Muscle of leg (tissue), 16 donors: ENCODE results near the gene GHRHR. TPM values are rescaled to one million over a fixed set of nuclear protein-coding genes. Genes with fewer than 3 reads are reported as not detected.
A peak's percentile ranks its signal among the peaks of the same experiment; 100 is the strongest.

Experiments
- DNase-seq: peaks from one replicate; pipeline ENCODE4 v3.0.0; 2013
- H3K27ac ChIP-seq: one replicate; pipeline ENCODE4 v1.5.1; 2013; ENCODE audit warnings: mild to moderate bottlenecking, low read length, control low read depth
- H3K27me3 ChIP-seq: one replicate; pipeline ENCODE4 v1.6.1; 2013; ENCODE audit warnings: low read length; ENCODE audit not compliant: control insufficient read depth, insufficient read depth
- H3K36me3 ChIP-seq: one replicate; pipeline ENCODE4 v1.6.1; 2013; ENCODE audit warnings: low read length; ENCODE audit not compliant: control insufficient read depth, insufficient read depth
- H3K4me1 ChIP-seq: one replicate; pipeline ENCODE4 v1.6.1; 2013; ENCODE audit warnings: low read length; ENCODE audit not compliant: control insufficient read depth, insufficient read depth
- H3K4me3 ChIP-seq: one replicate; pipeline ENCODE4 v1.5.1; 2013; ENCODE audit warnings: low read length, control low read depth
- H3K9me3 ChIP-seq: replicated peaks from 2 replicates; pipeline ENCODE4 v1.6.1; 2013; ENCODE audit warnings: low read depth, low read length; ENCODE audit not compliant: control insufficient read depth
- WGBS: methylation state at CpG from one replicate; pipeline ENCODE4 v1.1.5; 2013; ENCODE audit warnings: missing lambda C conversion rate; ENCODE audit not compliant: insufficient coverage; 5-methylcytosine and 5-hydroxymethylcytosine counted together
- long read RNA-seq, 11 donors: transcript quantifications; one replicate each; lab custom pipeline, GENCODE V29; 2026
- polyA plus RNA-seq, 8 donors: library from polyadenylated mRNA; unstranded; fragments of 120-200 nt; gene quantifications; one replicate each; pipeline versions ENCODE4 v1.2.1 to v1.2.3, GENCODE V29; 2013; ENCODE audit warnings: inconsistent platforms in 1 of 8, low replicate concordance in 1 of 8; ENCODE audit not compliant: insufficient read length in 8 of 8, insufficient read depth in 1 of 8
- total RNA-seq: library from RNA; stranded (reverse); fragments of 120-200 nt; gene quantifications from one replicate; pipeline ENCODE4 v1.2.4, GENCODE V29; 2013

The GHRHR gene
- total RNA-seq (1.3 TPM), polyA plus RNA-seq (1 to 10 TPM in 2 of 8 donors, under 1 TPM in 6; 0.35 to 1.5 (median 0.87) TPM)
- long read RNA-seq, donor 1 = 0 reads
- long read RNA-seq, donor 2 = 0 reads
- long read RNA-seq, donor 3 = 0 reads
- long read RNA-seq, donor 4, partial matches to known transcripts = 0 of 1 reads
- long read RNA-seq, donor 4, other reads (novel, unspliced or antisense) = 0 of 1 reads
- long read RNA-seq, donor 5 = 0 reads
- long read RNA-seq, donor 6 = 0 reads
- long read RNA-seq, donor 7 = 0 reads
- long read RNA-seq, donor 8 = 0 reads
- long read RNA-seq, donor 9 = 0 reads
- long read RNA-seq, donor 10 = 0 reads
- long read RNA-seq, donor 11 = 0 reads

GRCh38 chr7:30963842-30964241 is at the start of gene GHRHR:
GHRHR (plus strand) TSS chr7:30963953; CDS start chr7:30964069, 116 bp downstream.
- no peak within 1 kb of the TSS for H3K4me3 ChIP-seq
- H3K9me3 ChIP-seq = no peaks in the 10 kb centered on the region
- H3K36me3 ChIP-seq = no peaks in the 10 kb centered on the region
- 78% methylated on average over 11 of the region's 11 CpGs for WGBS
- DNase-seq = no peak
- H3K27me3 ChIP-seq = peaks cover 2% of the 10 kb centered on the region
- no peak within 1 kb of the TSS for H3K27ac ChIP-seq
- H3K4me1 ChIP-seq = no peaks in the 10 kb centered on the region

- no peak overlapping the region for H3K4me3 ChIP-seq
- H3K4me1 ChIP-seq = peaks cover 76% of the 10 kb centered on the region
- no peaks in the 10 kb centered on the region for H3K9me3 ChIP-seq
- no peaks in the 10 kb centered on the region for H3K36me3 ChIP-seq
- H3K27ac ChIP-seq = peak overlapping the region; percentile 88
- 33% methylated on average over 1 of the region's 4 CpGs for WGBS
- DNase-seq = no peak
- no peaks in the 10 kb centered on the region for H3K27me3 ChIP-seq
Measured at GRCh38 chr7:30914596-30914995, 49.2 kb upstream of the GHRHR start.

- H3K4me3 ChIP-seq = no peak overlapping the region
Measured at GRCh38 chr7:30915005-30915601, 48.6 kb upstream of the GHRHR start.

GRCh38 chr7:30915751-30916150 is 48.0 kb upstream of the GHRHR start:
- H3K27me3 ChIP-seq = no peaks in the 10 kb centered on the region
- WGBS = 24% methylated on average over 4 of the region's 6 CpGs
- H3K4me3 ChIP-seq = no peak overlapping the region
- no peak for DNase-seq
- H3K9me3 ChIP-seq = no peaks in the 10 kb centered on the region
- H3K27ac ChIP-seq = peak overlapping the region; percentile 35
- no peaks in the 10 kb centered on the region for H3K36me3 ChIP-seq
- peaks cover 76% of the 10 kb centered on the region for H3K4me1 ChIP-seq

More at GRCh38 chr7:30915005-30915601, 48.6 kb upstream of the GHRHR start:
- H3K9me3 ChIP-seq = no peaks in the 10 kb centered on the region
- no peak for DNase-seq
- peaks cover 76% of the 10 kb centered on the region for H3K4me1 ChIP-seq
- peak overlapping the region; percentile 35 for H3K27ac ChIP-seq
- WGBS = 61% methylated on average over 11 of the region's 11 CpGs
- H3K27me3 ChIP-seq = no peaks in the 10 kb centered on the region
- no peaks in the 10 kb centered on the region for H3K36me3 ChIP-seq

DNA sequence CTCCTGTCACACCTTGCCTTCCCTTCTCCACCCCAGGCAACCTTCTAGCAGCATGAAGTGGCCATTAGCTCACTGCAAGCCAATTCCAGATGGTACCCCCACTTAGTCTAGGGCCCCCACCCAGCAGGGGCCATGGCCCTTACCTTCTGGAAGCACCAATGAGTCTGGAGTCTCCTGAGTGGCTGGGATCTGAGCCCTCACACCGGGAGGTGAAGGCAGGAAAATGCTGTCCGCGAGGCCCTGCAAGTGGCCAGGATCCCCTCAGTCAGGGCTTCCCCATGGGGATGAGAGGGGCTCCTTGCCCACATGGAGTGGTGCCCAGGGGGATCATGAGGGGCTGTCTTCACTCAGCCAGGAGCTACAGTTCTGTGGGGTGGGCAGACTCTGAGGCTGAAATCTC is 47.5 kb upstream of the GHRHR start:
- peaks cover 76% of the 10 kb centered on the region for H3K4me1 ChIP-seq
- 67% methylated on average over 3 of the region's 3 CpGs for WGBS

DNA sequence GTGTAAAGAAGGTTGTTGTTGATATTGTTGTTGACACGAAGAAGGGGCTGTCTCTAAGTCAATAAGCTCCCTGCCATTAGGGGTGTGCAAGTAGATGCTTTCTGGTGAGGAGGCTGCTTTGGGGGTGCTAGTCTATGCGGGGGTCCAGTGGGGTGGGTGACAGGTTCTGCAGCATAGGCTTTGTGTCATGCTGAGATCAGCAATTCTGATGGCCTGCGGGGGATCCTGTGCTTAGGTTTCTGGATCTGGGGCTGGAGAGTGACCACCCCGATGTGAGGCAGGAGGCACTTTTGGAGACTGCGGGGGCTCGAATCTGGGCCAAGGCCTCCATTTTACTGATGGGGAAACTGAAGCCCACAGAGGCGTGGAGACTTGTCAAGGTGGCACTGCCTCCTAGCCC is 47.0 kb upstream of the GHRHR start:
- Histone ChIP-seq H3K4me1 (peaks cover 76% of the 10 kb centered on the region), H3K27ac (peak overlapping the region; percentile 35)
- 81% methylated on average over 5 of the region's 7 CpGs for WGBS

More for the DNA sequence above, 47.5 kb upstream of the GHRHR start:
- Histone ChIP-seq H3K27ac (peak overlapping the region; percentile 35), H3K4me3 (no peak overlapping the region), H3K9me3 (no peaks in the 10 kb centered on the region), H3K36me3 (no peaks in the 10 kb centered on the region), H3K27me3 (no peaks in the 10 kb centered on the region)
- no peak for DNase-seq

GRCh38 chr7:30917216-30917893 is 46.4 kb upstream of the GHRHR start:
- no CpG with 5 or more reads among the region's 4 CpGs for WGBS
- no peak for DNase-seq
- H3K36me3 ChIP-seq = peaks cover 8% of the 10 kb centered on the region
- H3K4me3 ChIP-seq = no peak overlapping the region
- no peaks in the 10 kb centered on the region for H3K9me3 ChIP-seq
- H3K4me1 ChIP-seq = peaks cover 76% of the 10 kb centered on the region
- no peaks in the 10 kb centered on the region for H3K27me3 ChIP-seq
- H3K27ac ChIP-seq = no peak overlapping the region

More for the DNA sequence above, 47.0 kb upstream of the GHRHR start:
- no peaks in the 10 kb centered on the region for H3K27me3 ChIP-seq
- no peaks in the 10 kb centered on the region for H3K9me3 ChIP-seq
- no peak overlapping the region for H3K4me3 ChIP-seq
- DNase-seq = no peak
- peaks cover 2% of the 10 kb centered on the region for H3K36me3 ChIP-seq

DNA sequence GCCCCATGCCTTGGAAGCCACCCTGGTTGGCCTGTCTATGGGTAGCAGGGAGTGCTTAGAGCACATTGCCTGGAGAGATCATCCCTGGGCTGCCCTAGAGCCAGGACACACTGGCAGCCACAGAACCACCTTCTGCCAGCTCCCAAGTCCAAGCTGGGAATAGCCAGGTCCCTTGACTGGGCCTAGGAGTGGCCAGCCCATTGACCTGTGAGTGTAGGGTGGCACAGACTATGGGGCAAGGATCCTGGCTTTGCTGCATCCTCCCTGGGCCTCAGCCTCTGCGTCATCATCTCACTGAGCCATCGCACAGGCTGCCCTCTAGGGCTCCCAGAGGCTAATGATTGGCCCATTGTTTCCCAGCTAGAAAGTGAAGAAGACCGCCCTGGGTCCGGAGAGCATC is 45.1 kb upstream of the GHRHR start:
- no peaks in the 10 kb centered on the region for H3K27me3 ChIP-seq
- H3K4me3 ChIP-seq = no peak overlapping the region
- 87% methylated on average over 2 of the region's 4 CpGs for WGBS
- no peaks in the 10 kb centered on the region for H3K9me3 ChIP-seq
- DNase-seq = no peak
- H3K4me1 ChIP-seq = peaks cover 67% of the 10 kb centered on the region
- peaks cover 18% of the 10 kb centered on the region for H3K36me3 ChIP-seq
- H3K27ac ChIP-seq = no peak overlapping the region

- Histone ChIP-seq H3K27ac (peak overlapping the region; percentile 86), H3K9me3 (no peaks in the 10 kb centered on the region), H3K4me1 (peaks cover 52% of the 10 kb centered on the region), H3K27me3 (no peaks in the 10 kb centered on the region), H3K4me3 (no peak overlapping the region), H3K36me3 (peaks cover 32% of the 10 kb centered on the region)
- 58% methylated on average over 10 of the region's 11 CpGs for WGBS
- no peak for DNase-seq
Measured at GRCh38 chr7:30920021-30920583, 43.7 kb upstream of the GHRHR start.
